ENCODE measurements around the gene ZBTB37. TPM values are rescaled to one million over a fixed set of nuclear protein-coding genes. Genes with fewer than 3 reads are reported as not detected.

The ZBTB37 gene, protein sequence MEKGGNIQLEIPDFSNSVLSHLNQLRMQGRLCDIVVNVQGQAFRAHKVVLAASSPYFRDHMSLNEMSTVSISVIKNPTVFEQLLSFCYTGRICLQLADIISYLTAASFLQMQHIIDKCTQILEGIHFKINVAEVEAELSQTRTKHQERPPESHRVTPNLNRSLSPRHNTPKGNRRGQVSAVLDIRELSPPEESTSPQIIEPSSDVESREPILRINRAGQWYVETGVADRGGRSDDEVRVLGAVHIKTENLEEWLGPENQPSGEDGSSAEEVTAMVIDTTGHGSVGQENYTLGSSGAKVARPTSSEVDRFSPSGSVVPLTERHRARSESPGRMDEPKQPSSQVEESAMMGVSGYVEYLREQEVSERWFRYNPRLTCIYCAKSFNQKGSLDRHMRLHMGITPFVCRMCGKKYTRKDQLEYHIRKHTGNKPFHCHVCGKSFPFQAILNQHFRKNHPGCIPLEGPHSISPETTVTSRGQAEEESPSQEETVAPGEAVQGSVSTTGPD
- 12.2 and 14.3 TPM in 2 replicates for total RNA-seq
- long read RNA-seq, partial matches to known transcripts = 1 of 11 reads
- long read RNA-seq, other reads (novel, unspliced or antisense) = 8 of 11 reads

DNA sequence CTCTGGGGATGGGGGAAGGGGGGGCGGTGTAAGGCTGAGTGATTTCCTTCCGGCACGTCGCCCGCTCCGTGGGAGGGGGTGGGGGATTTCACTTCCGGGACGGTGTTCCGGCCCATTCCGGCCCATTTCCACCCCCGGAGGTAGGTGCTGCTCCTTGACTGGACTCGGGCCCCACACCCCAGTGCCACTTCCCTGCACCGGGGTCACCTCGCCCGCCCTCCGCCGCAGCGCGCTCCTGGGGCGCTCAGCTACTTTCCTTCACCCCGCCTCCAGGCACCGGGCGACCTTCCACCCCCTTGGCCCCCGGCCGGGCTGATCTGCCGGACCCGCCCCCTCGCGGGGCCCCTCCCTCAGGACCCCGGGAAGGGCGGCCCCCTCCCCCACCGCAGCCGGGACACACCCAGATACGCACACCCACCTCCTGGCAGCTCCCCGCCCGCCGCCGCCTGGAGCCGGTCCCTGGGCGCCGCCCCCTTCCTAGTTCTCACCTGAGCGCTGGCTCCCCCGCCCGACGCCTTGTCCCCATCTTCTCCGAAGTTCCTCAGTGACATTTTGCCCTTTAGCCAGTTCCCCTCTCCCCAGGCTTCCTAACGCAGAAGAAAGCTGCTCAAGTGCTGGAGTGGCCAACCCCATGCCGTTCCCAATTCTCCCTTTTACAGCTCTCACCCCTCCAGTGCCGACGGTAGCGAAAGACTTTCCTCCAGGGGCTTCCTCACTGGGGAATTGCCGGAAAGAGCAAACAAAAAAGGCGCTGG is at the start of gene ZBTB37:
TSS of gene ZBTB37 (plus strand) at position 115 of the 755 bp plus-strand sequence. CDS start 1,846 bp downstream, outside the sequence.
- Mint-ChIP-seq H3K36me3 (ENCODE audit: insufficient read depth) (peaks cover 40% of the 10 kb centered on the region), H3K9me3 (ENCODE audit: low read depth) (no peaks in the 10 kb centered on the region), H3K4me1 (ENCODE audit: low read depth) (peaks cover 37% of the 10 kb centered on the region), H3K27ac (peak within 1 kb of the TSS; percentile 100), H3K4me3 (ENCODE audit: low read depth) (peak within 1 kb of the TSS; percentile 99), H3K27me3 (no peaks in the 10 kb centered on the region)
- DNase-seq (ENCODE audit: low spot score, unreplicated experiment) = peak; percentile 97
- TF ChIP-seq CTCF (IDR thresholded peaks at IDR 0.05; ENCODE audit: unreplicated experiment) = no peak

DNA sequence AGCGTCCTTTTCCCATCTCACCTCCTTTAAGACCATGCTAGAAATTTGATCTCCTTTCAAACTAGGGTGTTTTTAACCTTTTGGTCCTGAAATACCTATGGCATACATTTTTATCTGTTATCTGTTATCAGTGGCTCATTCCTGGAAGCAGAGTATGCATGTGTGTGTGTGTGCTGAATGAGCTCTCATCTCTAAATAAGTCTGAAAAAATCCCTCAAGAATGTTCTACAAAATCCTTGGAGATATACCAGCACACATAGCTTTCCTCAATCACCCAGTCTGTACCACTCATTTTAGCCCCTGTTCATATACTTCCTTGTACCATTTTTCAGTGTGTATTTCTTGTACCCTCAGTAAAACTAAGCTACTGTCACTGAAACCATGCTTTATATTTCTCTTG is 49.7 kb upstream of the ZBTB37 start:
- H3K4me1 Mint-ChIP-seq (ENCODE audit: low read depth) = peaks cover 20% of the 10 kb centered on the region
- peaks cover 25% of the 10 kb centered on the region for H3K36me3 Mint-ChIP-seq (ENCODE audit: insufficient read depth)
- no peaks in the 10 kb centered on the region for H3K27me3 Mint-ChIP-seq
- TF ChIP-seq CTCF (IDR thresholded peaks at IDR 0.05; ENCODE audit: unreplicated experiment) = no peak
- H3K9me3 Mint-ChIP-seq (ENCODE audit: low read depth) = peaks cover 12% of the 10 kb centered on the region
- H3K27ac Mint-ChIP-seq = no peak overlapping the region
- DNase-seq (ENCODE audit: low spot score, unreplicated experiment) = no peak
- H3K4me3 Mint-ChIP-seq (ENCODE audit: low read depth) = no peak overlapping the region

- Mint-ChIP-seq H3K36me3 (ENCODE audit: insufficient read depth) (peaks cover 10% of the 10 kb centered on the region), H3K27ac (no peak overlapping the region), H3K9me3 (ENCODE audit: low read depth) (no peaks in the 10 kb centered on the region), H3K27me3 (no peaks in the 10 kb centered on the region), H3K4me3 (ENCODE audit: low read depth) (no peak overlapping the region), H3K4me1 (ENCODE audit: low read depth) (peaks cover 21% of the 10 kb centered on the region)
- no peak for DNase-seq (ENCODE audit: low spot score, unreplicated experiment)
- TF ChIP-seq CTCF (IDR thresholded peaks at IDR 0.05; ENCODE audit: unreplicated experiment) = no peak
Measured at GRCh38 chr1:173821680-173822079, 46.5 kb upstream of the ZBTB37 start.

- no peak for DNase-seq (ENCODE audit: low spot score, unreplicated experiment)
- Mint-ChIP-seq H3K27ac (peak overlapping the region; percentile 99), H3K4me3 (ENCODE audit: low read depth) (peak overlapping the region; percentile 96), H3K36me3 (ENCODE audit: insufficient read depth) (no peaks in the 10 kb centered on the region), H3K9me3 (ENCODE audit: low read depth) (no peaks in the 10 kb centered on the region), H3K4me1 (ENCODE audit: low read depth) (peaks cover 18% of the 10 kb centered on the region), H3K27me3 (no peaks in the 10 kb centered on the region)
- TF ChIP-seq CTCF (IDR thresholded peaks at IDR 0.05; ENCODE audit: unreplicated experiment) = no peak
Measured at GRCh38 chr1:173823781-173824314, 44.3 kb upstream of the ZBTB37 start.

Data from progenitor cell of endocrine pancreas (in vitro differentiated cells).